Measurements from ENCODE around the gene ZNF543. TPM values are rescaled to one million over a fixed set of nuclear protein-coding genes. Genes with fewer than 3 reads are reported as not detected.
A peak's percentile ranks its signal among the peaks of the same experiment; 100 is the strongest.

The ZNF543 gene
- total and polyA plus RNA-seq, 2 of the 13 experiments (the other 11 are each of a cell fraction or from before 2014, with no cell fraction given), result 2.1 to 8.9 TPM

GRCh38 chr19:57320180-57321084 lies at the start of gene ZNF543 (continued):
- TF ChIP-seq HMGXB4 (CRISPR knock-in tag; IDR thresholded peaks at IDR 0.05; ENCODE audit: borderline replicate concordance in 1 of 2, low read depth in 1 of 2), result peak; percentile 69 to 74; a peak in 2 of 4 replicates
- peak; percentile 28; the same call in 1 of the 2 replicates for TF ChIP-seq ZNF160 (CRISPR knock-in tag; IDR thresholded peaks at IDR 0.05)
- TF ChIP-seq ATF1 (CRISPR knock-in tag; IDR thresholded peaks at IDR 0.05), result peak; percentile 95
- no peak for TF ChIP-seq ZFYVE20 (CRISPR knock-in tag; IDR thresholded peaks at IDR 0.05; ENCODE audit: borderline replicate concordance, low read depth)
- peak; percentile 89 for TF ChIP-seq POLR2G (IDR thresholded peaks at IDR 0.05; ENCODE audit: low read depth, low read length)
- no peak for TF ChIP-seq TARDBP (CRISPR knock-in tag; IDR thresholded peaks at IDR 0.05)
- TF ChIP-seq MAZ (IDR thresholded peaks at IDR 0.05; ENCODE audit: borderline replicate concordance, low read depth, low read length), result no peak
- TF ChIP-seq MAZ (CRISPR knock-in tag; IDR thresholded peaks at IDR 0.05; ENCODE audit: low read depth), result peak; percentile 63
- no peak for TF ChIP-seq ZKSCAN8 (CRISPR knock-in tag; IDR thresholded peaks at IDR 0.05; ENCODE audit: borderline replicate concordance)
- TF ChIP-seq MED1 (CRISPR knock-in tag; IDR thresholded peaks at IDR 0.05), result peak; percentile 27; the same call in 1 of the 2 replicates
- peak; percentile 37; the same call in 1 of the 2 replicates for TF ChIP-seq FOXK1 (CRISPR knock-in tag; IDR thresholded peaks at IDR 0.05; ENCODE audit: borderline replicate concordance, low read depth)
- TF ChIP-seq ZSCAN25 (CRISPR knock-in tag; IDR thresholded peaks at IDR 0.05), result 0 out of 2 replicates have a peak, but pooled peaks have one; percentile 58
- no peak for TF ChIP-seq PAF1 (CRISPR knock-in tag; IDR thresholded peaks at IDR 0.05)
- peak; percentile 50; the same call in 1 of the 2 replicates for TF ChIP-seq LBX2 (CRISPR knock-in tag; IDR thresholded peaks at IDR 0.05; ENCODE audit: borderline replicate concordance)
- no peak for TF ChIP-seq MLLT10 (CRISPR knock-in tag; IDR thresholded peaks at IDR 0.05)
- 0 out of 2 replicates have a peak, but pooled peaks have one; percentile 40 for TF ChIP-seq GFI1 (CRISPR knock-in tag; IDR thresholded peaks at IDR 0.05; ENCODE audit: borderline replicate concordance)
- 0 out of 2 replicates have a peak, but pooled peaks have one; percentile 18 for TF ChIP-seq ZBTB26 (CRISPR knock-in tag; IDR thresholded peaks at IDR 0.05; ENCODE audit: borderline replicate concordance)
- 0 out of 2 replicates have a peak, but pooled peaks have one; percentile 41 for TF ChIP-seq ZNF296 (CRISPR knock-in tag; conservative IDR thresholded peaks at IDR 0.05)
- TF ChIP-seq NRL (CRISPR knock-in tag; IDR thresholded peaks at IDR 0.05; ENCODE audit: borderline replicate concordance), result 0 out of 2 replicates have a peak, but pooled peaks have one; percentile 16
- TF ChIP-seq HOXD1 (CRISPR knock-in tag; IDR thresholded peaks at IDR 0.05), result 0 out of 2 replicates have a peak, but pooled peaks have one; percentile 55
- no peak for TF ChIP-seq EEA1 (CRISPR knock-in tag; IDR thresholded peaks at IDR 0.05; ENCODE audit: borderline replicate concordance)
- 0 out of 2 replicates have a peak, but pooled peaks have one; percentile 23 for TF ChIP-seq MYNN (CRISPR knock-in tag; IDR thresholded peaks at IDR 0.05; ENCODE audit: low read depth)
- TF ChIP-seq THAP7 (CRISPR knock-in tag; IDR thresholded peaks at IDR 0.05), result 0 out of 2 replicates have a peak, but pooled peaks have one; percentile 75
- TF ChIP-seq HNRNPLL (IDR thresholded peaks at IDR 0.05; ENCODE audit: low read depth, low read length, poor library complexity, severe bottlenecking), result peak; percentile 98
